ENCODE results near the gene CMA1. TPM values are rescaled to one million over a fixed set of nuclear protein-coding genes. Genes with fewer than 3 reads are reported as not detected.

The CMA1 gene
- polyA plus RNA-seq, 1 donor (not counting 4 experiments of a cell fraction or from before 2014, with no cell fraction given), result not detected

GRCh38 chr14:24465368-24465767 is 42.7 kb downstream of the CMA1 start:
- Histone ChIP-seq H3K4me3 (ENCODE audit: control insufficient read depth in 2 of 3, extremely low read depth in 1 of 3, insufficient read depth in 2 of 3, low read depth in 1 of 3, low read length in 3 of 3) (no peak overlapping the region), H4K20me1 (ENCODE audit: control insufficient read depth, extremely low read depth, insufficient read depth, low read length) (no peaks in the 10 kb centered on the region), H3K4me2 (ENCODE audit: control insufficient read depth, extremely low read depth, insufficient read depth, low read depth, low read length) (no peak overlapping the region), H3K9ac (ENCODE audit: control insufficient read depth, extremely low read depth, insufficient read depth, low read length) (no peak overlapping the region), H3K27me3 (ENCODE audit: control insufficient read depth, extremely low read depth, insufficient read depth, low read length) (no peaks in the 10 kb centered on the region), H3K4me1 (ENCODE audit: control insufficient read depth, extremely low read depth, insufficient read depth, low read length) (no peaks in the 10 kb centered on the region), H3K9me1 (ENCODE audit: control insufficient read depth, extremely low read depth, insufficient read depth, low read length) (no peaks in the 10 kb centered on the region), H3K79me2 (ENCODE audit: control insufficient read depth, insufficient read depth, low read length) (no peaks in the 10 kb centered on the region), H3K27ac (ENCODE audit: control insufficient read depth, insufficient read depth, low read length) (no peak overlapping the region), H2AFZ (ENCODE audit: control insufficient read depth, low read length) (no peak overlapping the region), H3K36me3 (ENCODE audit: control insufficient read depth in 2 of 2, extremely low read depth in 1 of 2, insufficient read depth in 2 of 2, low read length in 2 of 2) (no peaks in the 10 kb centered on the region), H3K9me3 (ENCODE audit: control insufficient read depth, low read depth, low read length) (no peaks in the 10 kb centered on the region)
- FAIRE-seq, result no peak
- dilution Hi-C loops (cut with MboI; ENCODE audit: extremely low pct_ligation_motif_present, low sequenced_read_pairs), result no loop called here
- no peak for DNase-seq (ENCODE audit: low read depth, low spot score)
- TF ChIP-seq EZH2 (IDR thresholded peaks at IDR 0.05; ENCODE audit: low read length), result no peak
- TF ChIP-seq CTCF (optimal IDR thresholded peaks at IDR 0.05 in 1 of 3, IDR thresholded peaks at IDR 0.05 in 1 of 3, conservative IDR thresholded peaks at IDR 0.05 in 1 of 3; ENCODE audit: extremely low read depth in 1 of 3, insufficient read depth in 2 of 3, low read length in 3 of 3), result no peak

- H3K4me2 ChIP-seq (ENCODE audit: control insufficient read depth, extremely low read depth, insufficient read depth, low read depth, low read length), result no peak overlapping the region
- H3K9ac ChIP-seq (ENCODE audit: control insufficient read depth, extremely low read depth, insufficient read depth, low read length), result no peak overlapping the region
- TF ChIP-seq EZH2 (IDR thresholded peaks at IDR 0.05; ENCODE audit: low read length) (no peak), CTCF (optimal IDR thresholded peaks at IDR 0.05 in 1 of 3, IDR thresholded peaks at IDR 0.05 in 1 of 3, conservative IDR thresholded peaks at IDR 0.05 in 1 of 3; ENCODE audit: extremely low read depth in 1 of 3, insufficient read depth in 2 of 3, low read length in 3 of 3) (no peak)
- H3K27ac ChIP-seq (ENCODE audit: control insufficient read depth, insufficient read depth, low read length), result no peak overlapping the region
- no peak overlapping the region for H2AFZ ChIP-seq (ENCODE audit: control insufficient read depth, low read length)
- no peak for FAIRE-seq
- no peaks in the 10 kb centered on the region for H4K20me1 ChIP-seq (ENCODE audit: control insufficient read depth, extremely low read depth, insufficient read depth, low read length)
- H3K4me3 ChIP-seq (ENCODE audit: control insufficient read depth in 2 of 3, extremely low read depth in 1 of 3, insufficient read depth in 2 of 3, low read depth in 1 of 3, low read length in 3 of 3), result no peak overlapping the region
- no peaks in the 10 kb centered on the region for H3K36me3 ChIP-seq (ENCODE audit: control insufficient read depth in 2 of 2, extremely low read depth in 1 of 2, insufficient read depth in 2 of 2, low read length in 2 of 2)
- dilution Hi-C loops (cut with MboI; ENCODE audit: extremely low pct_ligation_motif_present, low sequenced_read_pairs), result no loop called here
- H3K9me1 ChIP-seq (ENCODE audit: control insufficient read depth, extremely low read depth, insufficient read depth, low read length), result no peaks in the 10 kb centered on the region
- H3K79me2 ChIP-seq (ENCODE audit: control insufficient read depth, insufficient read depth, low read length), result no peaks in the 10 kb centered on the region
- H3K9me3 ChIP-seq (ENCODE audit: control insufficient read depth, low read depth, low read length), result no peaks in the 10 kb centered on the region
- H3K4me1 ChIP-seq (ENCODE audit: control insufficient read depth, extremely low read depth, insufficient read depth, low read length), result no peaks in the 10 kb centered on the region
- no peaks in the 10 kb centered on the region for H3K27me3 ChIP-seq (ENCODE audit: control insufficient read depth, extremely low read depth, insufficient read depth, low read length)
- DNase-seq (ENCODE audit: low read depth, low spot score), result no peak
Observed at GRCh38 chr14:24463884-24464785, 43.9 kb downstream of the CMA1 start.

All from keratinocyte (primary cell).